Muscle of back (tissue), 11 donors: ENCODE results near the gene NACC2. TPM values are rescaled to one million over a fixed set of nuclear protein-coding genes. Genes with fewer than 3 reads are reported as not detected.
"Not testable (repeated sequence)": the region's sequence is repeated elsewhere in the genome, so short reads cannot be mapped to it uniquely, and the experiment has no call there.

Experiments
- DNase-seq, 3 donors: peaks; one replicate each; pipeline versions ENCODE4 v3.0.0 to v3.0.0-alpha.2; 2013
- polyA plus RNA-seq, 10 donors: library from polyadenylated mRNA; unstranded; fragments of 120-200 nt; gene quantifications; one replicate each; pipeline ENCODE4 v1.2.1, GENCODE V29; 2013; ENCODE audit not compliant: insufficient read length in 10 of 10

NACC2 gene
- polyA plus RNA-seq, 10 donors: 6.0 to 11.8 (median 10.0) TPM

- no peak for DNase-seq
Measured at GRCh38 chr9:135982499-135983207, 112.4 kb downstream of the NACC2 start.

DNA sequence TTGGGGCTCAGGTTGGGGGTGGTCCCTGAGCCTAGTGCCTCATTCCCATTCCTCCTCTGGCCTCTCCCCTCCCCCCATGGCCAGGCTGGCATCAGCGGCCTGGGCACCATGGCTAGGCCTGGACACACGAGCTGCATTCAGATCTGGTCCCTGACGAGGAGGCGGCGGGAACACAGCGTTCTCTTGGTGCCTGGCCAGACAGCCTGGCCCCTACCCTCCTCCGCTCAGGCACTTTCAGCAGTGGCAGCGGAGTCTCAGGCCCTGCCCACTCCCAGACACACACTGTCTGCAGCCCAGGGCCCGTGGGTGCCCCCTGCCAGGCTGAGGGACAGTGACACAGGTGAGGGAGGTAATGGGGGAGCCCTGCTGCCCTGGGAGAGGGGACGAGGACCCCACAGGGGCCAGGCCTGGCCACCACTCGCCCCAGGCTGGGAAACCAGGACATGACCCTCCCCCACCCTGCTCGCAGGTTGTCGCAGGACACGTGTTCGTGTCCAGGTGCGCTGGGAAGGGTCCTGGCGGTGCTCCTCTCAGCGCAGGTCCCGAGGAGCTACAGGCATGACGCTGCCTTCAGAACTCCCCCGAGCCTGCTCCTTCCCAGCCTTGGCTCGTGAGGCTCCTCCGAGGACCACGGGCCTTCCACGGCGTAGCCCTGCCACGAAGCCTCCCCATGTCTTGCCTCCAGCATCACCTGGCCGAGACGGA lies 114.0 kb downstream of the NACC2 start:
- DNase-seq: no peak

DNA sequence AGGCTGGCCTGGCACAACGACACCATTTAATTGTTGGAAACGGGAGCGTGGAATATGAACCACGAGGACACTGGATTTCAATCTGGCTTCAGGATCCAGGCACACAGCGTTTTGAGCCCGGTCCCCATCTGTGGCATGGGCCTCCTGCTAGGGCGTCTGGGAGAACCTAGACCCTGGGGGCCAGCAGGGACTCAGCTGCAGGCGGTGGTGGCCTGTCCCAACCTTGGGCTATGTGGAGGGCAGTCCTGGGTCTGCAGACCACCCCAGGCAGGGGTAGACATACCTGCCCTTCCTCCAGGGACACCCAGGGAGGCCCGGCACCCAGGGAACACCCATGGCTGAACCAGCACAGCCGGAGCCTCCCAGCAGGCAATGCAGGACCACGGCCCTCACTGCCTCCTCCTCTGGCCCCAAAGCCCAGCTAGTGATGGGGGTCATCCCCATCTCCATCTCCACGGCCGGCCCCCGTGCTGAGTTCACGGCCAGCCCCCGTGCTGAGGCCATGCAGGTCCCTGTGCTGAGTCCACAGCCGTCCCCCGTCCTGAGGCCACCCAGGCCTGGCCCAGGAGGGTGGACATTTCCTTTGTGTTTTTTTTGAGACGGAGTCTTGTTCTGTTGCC lies 115.4 kb downstream of the NACC2 start:
- no peak for DNase-seq

DNA sequence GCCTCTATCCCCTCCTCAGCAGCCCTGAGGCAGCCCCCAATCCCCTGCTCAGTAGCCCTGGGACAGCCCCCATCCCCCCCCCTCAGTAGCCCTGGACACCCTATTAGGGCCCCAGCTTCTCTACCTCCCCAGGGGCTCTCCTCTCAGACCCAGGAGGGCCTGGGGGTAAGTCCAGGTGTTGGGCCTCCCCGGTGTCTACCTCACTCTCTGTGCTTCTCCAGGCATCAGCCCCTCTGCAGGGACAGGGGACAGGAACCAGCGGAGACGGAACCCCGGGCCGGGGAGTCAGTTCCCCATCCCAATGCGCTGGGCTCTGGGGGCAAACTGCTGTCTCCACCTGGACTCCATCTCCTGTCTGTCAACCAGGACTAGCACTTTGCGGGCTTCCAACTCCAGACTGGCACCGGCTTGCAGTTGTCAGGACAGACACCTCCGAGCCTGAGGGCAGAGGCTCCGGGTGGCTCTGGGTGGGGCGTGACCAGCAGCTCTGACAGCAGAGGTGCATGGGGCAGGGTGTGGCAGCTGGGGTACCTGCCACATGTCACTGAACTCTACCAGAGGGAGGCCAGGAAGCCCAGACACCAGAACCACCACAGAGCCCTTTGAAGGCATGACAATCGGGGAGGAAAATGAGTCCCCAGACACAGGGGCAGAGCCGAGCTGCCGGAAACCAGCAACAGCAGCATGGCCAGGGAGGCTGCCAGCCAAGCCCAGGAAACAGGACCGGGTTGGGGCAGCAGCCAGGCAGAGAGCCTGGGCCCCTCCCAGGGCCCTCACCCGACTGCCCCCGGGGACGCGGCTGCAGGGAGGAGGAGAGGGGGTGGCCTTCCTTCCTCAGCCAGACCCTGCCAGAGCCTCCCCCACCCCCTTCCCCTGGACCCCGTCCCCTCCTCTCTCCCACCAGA lies 116.2 kb downstream of the NACC2 start:
- DNase-seq: no peak

DNA sequence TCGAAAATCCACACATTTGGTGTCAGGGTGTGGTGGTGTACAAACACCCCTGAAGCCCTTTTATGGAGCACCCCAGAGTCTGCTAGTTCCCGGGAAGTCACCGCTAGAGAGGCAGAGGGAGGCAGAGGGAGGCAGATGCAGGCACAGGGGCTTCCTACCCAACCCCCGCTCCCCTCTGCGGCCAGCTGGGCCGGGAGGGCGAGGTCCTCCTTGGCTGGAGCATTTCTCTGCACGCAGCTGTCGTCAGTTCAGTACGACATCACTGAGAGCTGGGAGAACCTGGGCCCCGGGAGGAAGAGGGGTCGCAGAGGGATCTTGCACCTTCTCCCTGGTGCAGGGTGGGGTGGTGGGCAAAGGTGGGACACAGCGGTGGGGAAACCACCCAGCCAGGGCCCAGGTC lies 118.1 kb downstream of the NACC2 start:
- peak in 1 of 3 donors; percentile 82 for DNase-seq

DNA sequence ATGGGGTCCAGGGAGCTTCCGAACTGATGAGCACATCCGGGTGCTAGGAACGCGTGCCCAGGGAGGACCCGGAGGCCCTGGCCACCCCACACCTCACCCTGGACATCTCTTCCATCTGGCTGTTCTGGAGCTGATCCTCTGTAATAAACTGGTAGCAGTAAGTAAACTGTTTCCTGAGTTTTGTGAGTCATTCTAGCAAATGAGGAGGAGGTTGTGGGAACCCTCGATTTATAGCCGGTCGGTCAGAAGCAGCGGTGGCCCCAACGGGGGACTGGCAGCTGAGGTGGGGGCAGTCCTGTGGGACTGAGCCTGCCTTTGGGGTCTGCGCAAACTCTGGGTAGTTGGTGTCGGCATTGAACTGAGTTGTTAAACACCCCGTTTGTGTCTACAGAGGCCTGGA lies 118.6 kb downstream of the NACC2 start:
- no peak for DNase-seq

DNA sequence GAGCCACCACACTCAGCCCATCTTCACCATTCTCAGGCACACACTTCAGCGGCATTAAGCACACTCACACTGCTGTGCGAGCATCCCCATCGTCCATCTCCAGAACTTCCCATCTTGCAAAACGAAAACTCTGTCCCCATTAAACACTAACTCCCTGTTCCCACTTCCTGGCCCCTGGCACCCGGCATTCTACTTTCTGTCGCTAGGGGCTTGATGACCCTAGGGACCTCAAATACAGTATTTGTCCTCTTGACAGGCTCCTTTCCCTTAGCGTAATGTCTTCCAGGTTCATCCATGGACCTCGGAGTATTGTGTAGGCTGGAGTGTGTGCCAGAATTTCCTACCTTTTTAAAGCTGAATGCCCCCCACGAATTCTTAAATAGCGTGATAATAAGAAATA lies 119.3 kb downstream of the NACC2 start:
- DNase-seq: no peak

GRCh38 chr9:135974220-135974573 lies 120.9 kb downstream of the NACC2 start:
- no peak for DNase-seq

- no peak for DNase-seq
Measured at GRCh38 chr9:135973277-135974219, 121.5 kb downstream of the NACC2 start.

DNA sequence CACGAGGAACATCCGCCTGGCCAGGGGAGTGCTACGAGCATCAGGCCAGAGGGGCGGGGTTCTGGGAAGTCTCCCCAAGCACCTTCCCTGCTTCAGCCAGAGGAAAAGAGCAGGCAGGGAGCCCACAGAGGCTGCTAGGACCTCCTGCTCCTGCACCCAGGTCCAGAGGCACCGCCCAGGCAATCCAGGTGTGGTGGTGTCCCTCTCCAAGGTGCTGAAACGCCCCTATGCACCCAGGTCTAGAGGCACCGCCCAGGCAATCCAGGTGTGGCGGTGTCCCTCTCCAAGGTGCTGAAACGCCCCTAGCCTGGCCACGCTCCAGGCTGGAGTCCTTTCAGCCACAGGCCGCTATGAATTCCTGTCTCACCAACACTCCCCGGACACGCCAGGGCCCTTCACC lies 123.2 kb downstream of the NACC2 start:
- no peak for DNase-seq

- DNase-seq: no peak
Measured at GRCh38 chr9:135971111-135971766, 123.8 kb downstream of the NACC2 start.

- DNase-seq: no peak
Measured at GRCh38 chr9:135970128-135970815, 124.8 kb downstream of the NACC2 start.

DNA sequence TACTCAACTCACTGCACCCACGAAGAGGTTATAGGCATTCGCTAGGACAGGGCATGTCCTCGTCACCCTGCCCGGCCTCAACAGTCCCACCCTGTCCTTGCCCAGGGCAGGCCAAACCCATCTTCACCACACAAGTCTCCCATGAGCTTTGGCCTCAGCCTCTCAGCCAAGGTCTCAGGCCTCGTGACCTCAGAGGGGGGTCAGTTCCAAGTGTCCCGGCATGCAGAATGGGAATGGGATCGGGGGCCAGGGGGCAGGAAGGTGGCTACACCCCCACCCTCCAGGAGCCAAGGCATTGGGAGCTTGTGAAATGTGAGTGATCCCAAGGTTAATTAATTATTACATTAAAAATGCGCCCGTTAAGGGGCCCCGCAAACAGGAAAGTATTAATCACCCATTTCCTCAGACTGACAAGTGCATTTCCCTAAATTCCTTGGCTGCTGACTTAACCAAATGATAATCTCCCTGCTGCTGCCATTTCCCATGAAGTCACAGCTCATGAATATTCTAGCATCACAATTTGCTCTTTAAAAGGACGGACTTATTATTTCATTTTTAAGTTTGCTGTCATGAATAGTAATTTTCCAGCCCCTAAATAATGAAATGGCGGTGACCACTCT lies 125.9 kb downstream of the NACC2 start:
- DNase-seq: no peak

DNA sequence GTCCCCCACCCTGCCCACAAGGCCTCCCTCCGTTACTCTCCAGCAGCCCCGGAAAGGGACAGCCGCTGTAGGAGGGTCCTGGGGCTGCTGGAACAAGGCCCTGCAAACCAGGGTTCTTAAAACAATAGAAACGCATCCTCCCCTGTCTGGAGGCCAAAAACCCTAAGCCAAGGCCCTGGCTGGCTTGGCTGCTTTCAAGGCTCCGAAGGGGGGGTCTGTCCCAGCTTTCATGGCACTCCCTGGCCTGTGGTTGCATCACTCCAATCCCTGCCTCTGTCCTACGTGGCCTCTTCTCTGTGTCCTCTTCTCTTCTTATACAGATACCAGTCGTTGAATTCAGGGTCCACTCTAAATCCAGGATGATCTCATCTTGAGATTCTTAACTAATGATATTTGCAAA lies 126.5 kb downstream of the NACC2 start:
- no peak for DNase-seq

DNA sequence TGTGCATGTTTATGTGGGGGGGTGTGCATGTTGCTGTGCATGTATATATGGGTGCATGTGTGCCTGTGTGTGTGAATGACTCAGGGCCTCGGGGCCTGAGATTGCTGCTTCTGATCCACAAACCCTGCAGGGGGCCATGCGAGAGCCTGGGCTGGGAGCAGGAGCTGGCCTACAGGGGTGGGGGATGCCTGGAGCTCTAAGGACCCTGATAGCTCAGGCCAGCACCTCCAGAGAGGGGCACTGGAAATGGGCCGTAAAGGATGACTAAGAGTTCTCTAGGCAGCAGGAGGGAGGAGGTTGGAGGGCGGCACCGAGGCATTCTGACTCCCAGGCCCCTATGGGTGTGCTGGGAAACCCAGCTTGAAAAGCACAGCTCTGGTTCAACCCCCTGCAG lies 127.0 kb downstream of the NACC2 start:
- no peak for DNase-seq

DNA sequence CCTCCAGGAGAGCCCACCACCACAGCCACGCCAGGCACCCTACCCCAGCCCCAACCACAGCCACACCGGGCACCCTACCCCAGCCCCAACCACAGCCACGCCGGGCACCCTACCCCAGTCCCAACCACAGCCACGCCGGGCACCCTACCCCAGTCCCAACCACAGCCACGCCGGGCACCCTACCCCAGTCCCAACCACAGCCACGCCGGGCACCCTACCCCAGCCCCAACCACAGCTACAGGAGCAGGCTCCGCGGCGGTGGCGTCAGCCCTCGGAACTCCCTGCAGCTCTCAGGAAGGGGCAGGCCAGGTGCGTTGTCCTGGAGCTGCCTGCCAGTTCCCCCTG lies 128.2 kb downstream of the NACC2 start:
- DNase-seq: not testable (repeated sequence)

DNA sequence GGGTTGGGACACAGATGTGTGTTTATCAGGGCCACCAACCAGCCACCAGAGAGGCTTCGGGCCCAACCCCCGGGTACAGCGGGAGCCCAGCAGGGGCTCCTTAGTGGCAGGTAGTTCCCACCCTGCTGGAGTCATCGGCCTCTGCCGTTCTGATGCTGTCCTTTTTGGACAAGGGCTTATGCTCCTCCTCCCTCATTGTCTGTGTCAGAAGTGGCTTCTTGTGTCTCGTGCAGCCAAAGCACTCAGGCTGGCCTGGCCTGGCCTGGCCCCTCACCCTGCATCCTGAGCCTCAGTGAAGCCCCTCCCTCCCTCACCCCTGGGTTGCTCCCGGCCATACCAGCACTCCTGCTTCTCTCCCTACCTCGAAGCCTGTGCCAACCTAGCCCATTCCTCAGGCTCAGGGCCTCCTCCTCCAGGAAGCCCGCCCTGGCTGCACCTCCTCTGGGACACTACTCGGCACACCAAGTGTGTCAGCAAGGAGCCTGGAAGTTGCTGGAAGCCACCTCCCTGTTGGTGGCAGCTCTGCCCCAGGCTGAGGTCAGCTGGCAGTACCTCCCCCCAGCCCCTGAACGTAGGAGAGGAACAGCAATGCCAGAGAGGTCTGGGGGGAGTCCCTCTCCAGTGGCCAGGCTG lies 129.8 kb downstream of the NACC2 start:
- no peak for DNase-seq

DNA sequence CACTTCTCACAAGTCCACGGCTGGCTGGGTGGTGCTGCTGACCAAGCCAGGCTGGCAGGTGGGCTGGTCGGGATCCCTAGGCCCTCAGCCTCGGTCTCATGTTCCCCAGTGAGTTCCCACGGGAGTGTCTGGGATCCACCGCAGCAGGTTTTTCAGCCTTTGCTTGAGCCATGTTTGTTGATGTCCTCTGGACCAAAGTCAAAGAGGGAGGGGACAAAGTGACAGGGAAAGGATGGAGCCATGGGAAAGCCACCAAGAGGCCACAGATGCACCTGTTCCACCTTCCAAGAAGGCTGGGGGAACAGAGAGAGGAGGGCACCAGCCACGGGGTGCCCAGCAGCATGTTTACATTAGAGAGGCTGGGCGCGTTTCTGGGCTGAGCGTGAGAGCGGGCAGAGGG lies 131.2 kb downstream of the NACC2 start:
- no peak for DNase-seq

GRCh38 chr9:135963338-135963737 lies 131.8 kb downstream of the NACC2 start:
- DNase-seq: no peak
